Large intestine (tissue), 3 donors: ENCODE measurements around the gene SATB2. TPM values are rescaled to one million over a fixed set of nuclear protein-coding genes. Genes with fewer than 3 reads are reported as not detected.

ENCODE experiments used
- DNase-seq, 2 donors: peaks; one replicate each; pipeline versions ENCODE4 v3.0.0 to v3.0.0-alpha.2; 2013
- H3K27ac ChIP-seq: one replicate; pipeline ENCODE4 v1.5.1; 2013; ENCODE audit warnings: low read length
- H3K27me3 ChIP-seq: 2 replicates; pipeline ENCODE4 v1.6.1; 2013; ENCODE audit warnings: low read length; ENCODE audit not compliant: control insufficient read depth, insufficient read depth
- H3K36me3 ChIP-seq: 2 replicates; pipeline ENCODE4 v1.6.1; 2013; ENCODE audit warnings: low read length; ENCODE audit not compliant: control insufficient read depth, insufficient read depth
- H3K4me1 ChIP-seq: one replicate; pipeline ENCODE4 v1.6.1; 2013; ENCODE audit warnings: low read length; ENCODE audit not compliant: control insufficient read depth, insufficient read depth
- H3K4me3 ChIP-seq: one replicate; pipeline ENCODE4 v1.5.1; 2013; ENCODE audit warnings: low read length
- H3K9me3 ChIP-seq: one replicate; pipeline ENCODE4 v1.6.1; 2013; ENCODE audit warnings: mild to moderate bottlenecking, low read depth, low read length, moderate library complexity; ENCODE audit not compliant: control insufficient read depth
- WGBS: methylation state at CpG from one replicate; pipeline ENCODE4 v1.1.5; 2013; ENCODE audit warnings: low lambda C conversion rate; ENCODE audit not compliant: insufficient coverage; 5-methylcytosine and 5-hydroxymethylcytosine counted together
- polyA plus RNA-seq: library from polyadenylated mRNA; unstranded; fragments of 120-200 nt; gene quantifications from one replicate; pipeline ENCODE4 v1.2.1, GENCODE V29; 2013

The SATB2 gene
- polyA plus RNA-seq, 1 donor, result 5.0 TPM

DNA sequence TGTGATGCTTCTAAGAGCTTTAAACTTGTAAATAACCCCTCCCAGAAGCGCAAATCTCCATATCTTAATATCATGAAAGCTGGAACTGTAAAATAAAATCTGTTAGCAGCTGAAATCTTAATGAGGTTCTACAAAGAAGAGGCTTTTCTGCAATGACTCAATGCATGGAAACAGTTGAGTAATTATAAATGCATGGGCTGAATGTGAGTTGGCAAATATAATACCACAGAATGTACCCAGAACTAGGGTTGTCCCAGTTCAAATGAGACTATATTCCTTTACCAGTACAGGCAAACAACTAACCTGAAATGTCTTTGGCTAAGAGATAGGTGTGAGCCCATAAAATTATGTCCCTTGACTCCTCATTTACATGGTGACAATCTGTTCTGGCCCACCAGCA is 52.9 kb downstream of the SATB2 start:
- Histone ChIP-seq H3K9me3 (no peaks in the 10 kb centered on the region), H3K27me3 (no peaks in the 10 kb centered on the region), H3K4me1 (no peaks in the 10 kb centered on the region), H3K36me3 (peaks cover 6% of the 10 kb centered on the region), H3K4me3 (no peak overlapping the region), H3K27ac (no peak overlapping the region)
- WGBS, result no CpG with 5 or more reads among the region's 1 CpG
- DNase-seq, result no peak

DNA sequence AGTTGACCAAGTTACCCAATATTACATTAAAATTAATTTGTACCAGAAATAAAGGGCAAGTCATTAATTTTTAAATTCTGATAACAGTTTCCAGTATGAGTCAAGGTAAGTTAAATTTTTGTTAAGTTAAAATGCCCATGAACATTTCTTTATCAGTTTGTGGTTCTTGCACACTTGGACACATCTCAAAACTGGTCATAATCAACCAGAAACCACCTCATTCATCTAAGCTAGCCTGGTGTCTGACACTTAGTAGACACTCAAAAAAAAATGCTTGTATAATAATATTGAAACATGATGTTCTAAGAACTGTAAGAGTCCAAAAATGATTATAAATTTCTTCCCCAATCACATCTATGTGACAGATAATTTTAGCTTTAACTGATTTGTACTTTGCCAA is 62.4 kb downstream of the SATB2 start:
- Histone ChIP-seq H3K36me3 (peaks cover 2% of the 10 kb centered on the region), H3K4me1 (peaks cover 4% of the 10 kb centered on the region), H3K4me3 (no peak overlapping the region), H3K27me3 (no peaks in the 10 kb centered on the region), H3K9me3 (no peaks in the 10 kb centered on the region), H3K27ac (no peak overlapping the region)
- DNase-seq, result no peak

GRCh38 chr2:199392363-199392762 is 65.4 kb downstream of the SATB2 start:
- Histone ChIP-seq H3K27me3 (no peaks in the 10 kb centered on the region), H3K9me3 (no peaks in the 10 kb centered on the region), H3K27ac (no peak overlapping the region), H3K4me1 (peaks cover 4% of the 10 kb centered on the region), H3K4me3 (no peak overlapping the region), H3K36me3 (peaks cover under 1% of the 10 kb centered on the region)
- peak in 1 of 2 donors; percentile 9 for DNase-seq
- WGBS, result no CpG with 5 or more reads among the region's 1 CpG

DNA sequence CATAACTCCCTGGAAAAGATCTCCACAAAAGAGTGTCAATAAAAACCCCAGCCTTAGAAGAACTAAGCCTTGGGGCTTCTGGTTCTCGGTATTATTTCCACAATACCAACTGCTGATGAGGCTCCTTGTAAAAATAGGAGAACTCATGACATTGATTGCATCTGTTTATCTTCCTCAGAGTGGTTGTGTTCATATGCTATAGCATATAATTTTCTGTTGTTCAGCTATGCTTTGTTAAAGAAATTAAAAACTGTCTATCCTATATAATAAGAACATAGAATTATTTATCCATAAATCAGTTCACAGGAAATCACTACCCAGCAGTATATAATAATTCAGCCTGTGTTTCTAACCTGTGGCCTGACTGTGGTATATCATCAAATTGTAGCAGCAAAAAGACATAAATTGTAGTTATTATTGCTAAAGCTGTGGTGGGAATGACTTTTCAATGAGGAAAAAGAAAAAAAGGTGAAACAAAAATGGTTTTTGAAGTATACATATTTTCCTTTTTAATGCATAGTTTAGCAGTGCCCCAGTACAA is 68.9 kb downstream of the SATB2 start:
- H3K36me3 ChIP-seq, result no peaks in the 10 kb centered on the region
- no peaks in the 10 kb centered on the region for H3K27me3 ChIP-seq
- no peak for DNase-seq
- H3K27ac ChIP-seq, result no peak overlapping the region
- H3K4me3 ChIP-seq, result no peak overlapping the region
- 100% methylated on average over 1 of the region's 1 CpG for WGBS
- no peaks in the 10 kb centered on the region for H3K9me3 ChIP-seq
- peaks cover 4% of the 10 kb centered on the region for H3K4me1 ChIP-seq

GRCh38 chr2:199384043-199384442 is 73.7 kb downstream of the SATB2 start:
- WGBS, result no CpG with 5 or more reads among the region's 1 CpG

GRCh38 chr2:199383021-199383420 is 74.7 kb downstream of the SATB2 start:
- Histone ChIP-seq H3K4me1 (no peaks in the 10 kb centered on the region), H3K4me3 (no peak overlapping the region), H3K27ac (no peak overlapping the region), H3K9me3 (no peaks in the 10 kb centered on the region), H3K27me3 (no peaks in the 10 kb centered on the region), H3K36me3 (peaks cover 11% of the 10 kb centered on the region)
- WGBS, result 83% methylated on average over 1 of the region's 4 CpGs
- no peak for DNase-seq

More at GRCh38 chr2:199384043-199384442, 73.7 kb downstream of the SATB2 start:
- no peaks in the 10 kb centered on the region for H3K4me1 ChIP-seq
- no peaks in the 10 kb centered on the region for H3K27me3 ChIP-seq
- H3K27ac ChIP-seq, result no peak overlapping the region
- H3K4me3 ChIP-seq, result no peak overlapping the region
- no peaks in the 10 kb centered on the region for H3K9me3 ChIP-seq
- H3K36me3 ChIP-seq, result peaks cover 9% of the 10 kb centered on the region
- DNase-seq, result no peak

DNA sequence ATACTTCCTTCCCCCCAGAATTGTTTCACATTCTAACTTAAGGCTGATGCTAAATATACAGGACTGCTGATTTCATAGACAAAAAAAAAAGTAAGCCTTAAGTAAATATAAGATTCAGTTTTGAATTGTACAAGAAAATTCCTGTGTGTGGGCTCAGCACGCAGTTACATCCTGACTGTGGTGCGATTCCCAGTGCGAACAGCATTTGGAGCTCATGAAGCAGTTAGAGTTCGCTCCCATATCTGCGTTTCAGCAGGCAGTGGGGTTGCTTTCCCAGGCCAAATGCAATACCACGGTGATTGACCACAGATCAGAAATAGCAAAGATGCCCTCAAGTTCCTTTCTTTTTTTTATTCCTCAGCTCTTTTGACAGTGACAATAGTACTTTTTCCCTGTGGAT is 75.6 kb downstream of the SATB2 start:
- H3K36me3 ChIP-seq, result peaks cover 13% of the 10 kb centered on the region
- H3K9me3 ChIP-seq, result no peaks in the 10 kb centered on the region
- H3K27me3 ChIP-seq, result no peaks in the 10 kb centered on the region
- 67% methylated on average over 1 of the region's 6 CpGs for WGBS
- H3K27ac ChIP-seq, result no peak overlapping the region
- H3K4me1 ChIP-seq, result no peaks in the 10 kb centered on the region
- no peak overlapping the region for H3K4me3 ChIP-seq
- DNase-seq, result no peak

DNA sequence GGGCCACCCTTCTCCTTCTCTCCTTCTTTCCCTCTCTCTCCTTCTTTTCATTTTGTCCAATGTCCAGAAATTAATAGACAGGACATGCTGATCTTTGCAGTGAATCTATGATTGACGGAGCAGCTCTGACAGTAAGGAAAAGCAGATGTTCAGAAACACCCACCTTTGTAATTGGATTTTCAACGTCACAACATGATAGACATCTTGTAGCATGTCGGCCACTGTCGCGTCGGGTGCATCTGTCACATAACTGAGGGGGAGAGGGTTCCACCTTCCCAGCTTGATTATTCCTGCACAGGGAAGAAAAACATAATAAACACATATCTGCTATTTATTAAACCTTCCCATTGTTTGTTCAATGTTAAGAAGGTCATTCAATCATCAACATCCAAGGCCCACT is 76.2 kb downstream of the SATB2 start:
- Histone ChIP-seq H3K4me3 (no peak overlapping the region), H3K4me1 (no peaks in the 10 kb centered on the region), H3K36me3 (peaks cover 16% of the 10 kb centered on the region), H3K27ac (no peak overlapping the region), H3K27me3 (no peaks in the 10 kb centered on the region), H3K9me3 (no peaks in the 10 kb centered on the region)
- no CpG with 5 or more reads among the region's 6 CpGs for WGBS
- DNase-seq, result no peak

GRCh38 chr2:199378948-199379650 is 78.6 kb downstream of the SATB2 start:
- no peak overlapping the region for H3K4me3 ChIP-seq
- peaks cover 16% of the 10 kb centered on the region for H3K36me3 ChIP-seq
- no peaks in the 10 kb centered on the region for H3K4me1 ChIP-seq
- no peaks in the 10 kb centered on the region for H3K27me3 ChIP-seq
- H3K9me3 ChIP-seq, result no peaks in the 10 kb centered on the region
- H3K27ac ChIP-seq, result no peak overlapping the region
- 95% methylated on average over 2 of the region's 2 CpGs for WGBS
- no peak for DNase-seq

GRCh38 chr2:199370150-199370780 is 87.5 kb downstream of the SATB2 start:
- H3K36me3 ChIP-seq, result peaks cover 9% of the 10 kb centered on the region
- no peak overlapping the region for H3K27ac ChIP-seq
- no peaks in the 10 kb centered on the region for H3K27me3 ChIP-seq
- H3K4me3 ChIP-seq, result no peak overlapping the region
- DNase-seq, result no peak
- H3K9me3 ChIP-seq, result no peaks in the 10 kb centered on the region
- 100% methylated on average over 4 of the region's 6 CpGs for WGBS
- H3K4me1 ChIP-seq, result no peaks in the 10 kb centered on the region
